Keratinocyte (primary cell): ENCODE results near the gene OGFOD3. TPM values are rescaled to one million over a fixed set of nuclear protein-coding genes. Genes with fewer than 3 reads are reported as not detected.

Source experiments
- DNase-seq: peaks from one replicate; pipeline ENCODE4 v3.0.0-alpha.2; 2011; ENCODE audit warnings: low read depth, missing footprints, low spot score
- FAIRE-seq: peaks from 2 replicates; lab custom pipeline; 2011; peaks lifted over from hg19 to GRCh38; lab: Jason Lieb, UNC
- H2AFZ ChIP-seq: 2 replicates; pipeline ENCODE4 v1.6.0; 2012; ENCODE audit warnings: low read length, control low read depth, inconsistent platforms; ENCODE audit not compliant: control insufficient read depth
- H3K27ac ChIP-seq: 2 replicates; pipeline ENCODE4 v1.5.1; 2011; ENCODE audit warnings: low read length; ENCODE audit not compliant: control insufficient read depth, insufficient read depth
- H3K27me3 ChIP-seq: 3 replicates; pipeline ENCODE4 v1.6.0; 2011; ENCODE audit warnings: low read length; ENCODE audit not compliant: control insufficient read depth, insufficient read depth; ENCODE audit errors: extremely low read depth
- H3K36me3 ChIP-seq, 2 experiments: 2 replicates in 1 of 2; 3 replicates in 1 of 2; pipeline ENCODE4 v1.5.1; 2011; ENCODE audit warnings: low read length in 2 of 2, mild to moderate bottlenecking in 1 of 2; ENCODE audit not compliant: control insufficient read depth in 2 of 2, insufficient read depth in 2 of 2; ENCODE audit errors: extremely low read depth in 1 of 2
- H3K4me1 ChIP-seq: 3 replicates; pipeline ENCODE4 v1.5.1; 2011; ENCODE audit warnings: low read length; ENCODE audit not compliant: control insufficient read depth, insufficient read depth; ENCODE audit errors: extremely low read depth
- H3K4me2 ChIP-seq: 3 replicates; pipeline ENCODE4 v1.6.0; 2011; ENCODE audit warnings: low read depth, low read length; ENCODE audit not compliant: control insufficient read depth, insufficient read depth; ENCODE audit errors: extremely low read depth
- H3K4me3 ChIP-seq, 3 experiments: fragments of 200-600 bp in 1 of 3; sonication (generic) in 1 of 3; 2 replicates in 2 of 3; 3 replicates in 1 of 3; pipeline ENCODE4 v1.5.1; 2011 to 2016; ENCODE audit warnings: low read length in 3 of 3, mild to moderate bottlenecking in 3 of 3, control low read depth in 2 of 3, inconsistent platforms in 1 of 3, low read depth in 1 of 3, mixed read lengths in 1 of 3, mixed run types in 1 of 3, moderate library complexity in 1 of 3; ENCODE audit not compliant: control insufficient read depth in 2 of 3, insufficient read depth in 2 of 3; ENCODE audit errors: extremely low read depth in 1 of 3
- H3K79me2 ChIP-seq: 2 replicates; pipeline ENCODE4 v1.6.0; 2012; ENCODE audit warnings: low read length; ENCODE audit not compliant: control insufficient read depth, insufficient read depth
- H3K9ac ChIP-seq: 3 replicates; pipeline ENCODE4 v1.6.0; 2011; ENCODE audit warnings: low read length; ENCODE audit not compliant: control insufficient read depth, insufficient read depth; ENCODE audit errors: extremely low read depth
- H3K9me1 ChIP-seq: 3 replicates; pipeline ENCODE4 v1.6.0; 2011; ENCODE audit warnings: low read length; ENCODE audit not compliant: control insufficient read depth, insufficient read depth; ENCODE audit errors: extremely low read depth
- H3K9me3 ChIP-seq: 2 replicates; pipeline ENCODE4 v1.5.1; 2012; ENCODE audit warnings: low read depth, low read length; ENCODE audit not compliant: control insufficient read depth
- H4K20me1 ChIP-seq: 3 replicates; pipeline ENCODE4 v1.6.0; 2011; ENCODE audit warnings: low read length; ENCODE audit not compliant: control insufficient read depth, insufficient read depth; ENCODE audit errors: extremely low read depth
- EZH2 ChIP-seq: IDR thresholded peaks from one replicate; pipeline ENCODE4 v1.6.1; 2012; ENCODE audit warnings: inconsistent platforms, mild to moderate bottlenecking, low read length, moderate library complexity
- dilution Hi-C: fragments of 300-500 bp; cut with MboI; formaldehyde crosslinking; loops from one replicate; pipeline ENCODE4 v1.7.0; 2020; ENCODE audit warnings: low sequenced_read_pairs; ENCODE audit not compliant: extremely low pct_ligation_motif_present
- polyA plus RNA-seq, 5 experiments: library from polyadenylated mRNA; depleted of rRNA in 3 of 5; stranded (reverse) in 3 of 5; stranded (forward) in 1 of 5; unstranded in 1 of 5; fragments of >200 nt; gene quantifications; 1 replicate in 1 of 5; 2 replicates in 3 of 5; 3 replicates in 1 of 5; pipeline versions ENCODE4 v1.2.1 to v1.2.3, GENCODE V29; 2011 to 2012; ENCODE audit warnings: missing spikeins in 2 of 5, low read depth in 1 of 5, low replicate concordance in 1 of 5
- TF ChIP-seq, protein P1 (sequence below), 3 experiments: IDR thresholded peaks in 1 of 3; conservative IDR thresholded peaks in 1 of 3; optimal IDR thresholded peaks in 1 of 3; 2 replicates in 2 of 3; 3 replicates in 1 of 3; pipeline versions ENCODE3 to v1.5.1; 2011; ENCODE audit warnings: low read length in 3 of 3, mild to moderate bottlenecking in 3 of 3, moderate library complexity in 2 of 3, control low read depth in 1 of 3, inconsistent platforms in 1 of 3; ENCODE audit not compliant: insufficient read depth in 2 of 3; ENCODE audit errors: extremely low read depth in 1 of 3

The OGFOD3 gene
- polyA plus RNA-seq, 1 donor (not counting 4 experiments of a cell fraction or from before 2014, with no cell fraction given), result 10.8 TPM

DNA sequence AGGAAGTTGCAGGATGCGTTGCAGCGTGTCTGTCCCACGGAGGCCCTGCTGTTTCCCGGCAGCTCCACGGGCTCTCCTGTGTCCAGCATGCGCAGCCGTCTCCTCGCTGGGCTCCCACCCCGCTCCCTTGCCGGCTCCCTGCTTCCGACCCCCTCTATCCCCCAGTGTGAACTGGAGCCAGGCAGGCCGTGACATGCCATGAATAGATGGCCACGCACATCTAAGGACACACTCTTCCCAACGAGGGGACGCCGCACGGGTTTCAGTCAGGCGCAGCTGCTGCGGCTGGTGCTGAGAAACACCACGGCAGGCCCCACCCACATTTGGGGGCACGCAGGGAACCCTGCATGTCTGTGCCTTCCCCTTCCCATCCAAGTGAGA lies 9.5 kb downstream of the OGFOD3 start:
- Histone ChIP-seq H3K36me3 (peaks cover 3 to 4% of the 10 kb centered on the region in 2 experiments), H3K9ac (no peak overlapping the region), H3K27me3 (no peaks in the 10 kb centered on the region), H3K9me1 (no peaks in the 10 kb centered on the region), H3K4me1 (no peaks in the 10 kb centered on the region), H3K4me2 (no peak overlapping the region), H2AFZ (no peak overlapping the region), H4K20me1 (peaks cover 4% of the 10 kb centered on the region), H3K79me2 (no peaks in the 10 kb centered on the region), H3K27ac (no peak overlapping the region), H3K4me3 (no peak overlapping the region), H3K9me3 (no peaks in the 10 kb centered on the region)
- dilution Hi-C loops, result no loop called here
- FAIRE-seq (no peak), DNase-seq (no peak)
- TF ChIP-seq, protein P1, sequence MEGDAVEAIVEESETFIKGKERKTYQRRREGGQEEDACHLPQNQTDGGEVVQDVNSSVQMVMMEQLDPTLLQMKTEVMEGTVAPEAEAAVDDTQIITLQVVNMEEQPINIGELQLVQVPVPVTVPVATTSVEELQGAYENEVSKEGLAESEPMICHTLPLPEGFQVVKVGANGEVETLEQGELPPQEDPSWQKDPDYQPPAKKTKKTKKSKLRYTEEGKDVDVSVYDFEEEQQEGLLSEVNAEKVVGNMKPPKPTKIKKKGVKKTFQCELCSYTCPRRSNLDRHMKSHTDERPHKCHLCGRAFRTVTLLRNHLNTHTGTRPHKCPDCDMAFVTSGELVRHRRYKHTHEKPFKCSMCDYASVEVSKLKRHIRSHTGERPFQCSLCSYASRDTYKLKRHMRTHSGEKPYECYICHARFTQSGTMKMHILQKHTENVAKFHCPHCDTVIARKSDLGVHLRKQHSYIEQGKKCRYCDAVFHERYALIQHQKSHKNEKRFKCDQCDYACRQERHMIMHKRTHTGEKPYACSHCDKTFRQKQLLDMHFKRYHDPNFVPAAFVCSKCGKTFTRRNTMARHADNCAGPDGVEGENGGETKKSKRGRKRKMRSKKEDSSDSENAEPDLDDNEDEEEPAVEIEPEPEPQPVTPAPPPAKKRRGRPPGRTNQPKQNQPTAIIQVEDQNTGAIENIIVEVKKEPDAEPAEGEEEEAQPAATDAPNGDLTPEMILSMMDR (optimal IDR thresholded peaks at IDR 0.05 in 1 of 3, IDR thresholded peaks at IDR 0.05 in 1 of 3, conservative IDR thresholded peaks at IDR 0.05 in 1 of 3; ENCODE audit: extremely low read depth in 1 of 3, insufficient read depth in 2 of 3, low read length in 3 of 3), result no peak
- no peak for TF ChIP-seq EZH2

- Histone ChIP-seq H3K4me1 (no peaks in the 10 kb centered on the region), H3K9ac (no peak overlapping the region), H3K4me2 (no peak overlapping the region), H4K20me1 (peaks cover 4% of the 10 kb centered on the region), H2AFZ (no peak overlapping the region), H3K27me3 (no peaks in the 10 kb centered on the region), H3K4me3 (no peak overlapping the region), H3K79me2 (no peaks in the 10 kb centered on the region), H3K9me3 (no peaks in the 10 kb centered on the region), H3K36me3 (peaks cover 3 to 8% of the 10 kb centered on the region in 2 experiments), H3K27ac (no peak overlapping the region), H3K9me1 (no peaks in the 10 kb centered on the region)
- TF ChIP-seq, protein P1 (optimal IDR thresholded peaks at IDR 0.05 in 1 of 3, IDR thresholded peaks at IDR 0.05 in 1 of 3, conservative IDR thresholded peaks at IDR 0.05 in 1 of 3; ENCODE audit: extremely low read depth in 1 of 3, insufficient read depth in 2 of 3, low read length in 3 of 3), result no peak
- no peak for TF ChIP-seq EZH2
- dilution Hi-C loops, result no loop called here
- DNase-seq, result no peak
- no peak for FAIRE-seq
These were observed 10.0 kb downstream of the OGFOD3 start for GRCh38 chr17:82408288-82408937.
